ENCODE measurements around the gene FHL2. TPM values are rescaled to one million over a fixed set of nuclear protein-coding genes. Genes with fewer than 3 reads are reported as not detected.

Gene FHL2
- total RNA-seq, 1 experiment from 2014 or later: 13.9 TPM

DNA sequence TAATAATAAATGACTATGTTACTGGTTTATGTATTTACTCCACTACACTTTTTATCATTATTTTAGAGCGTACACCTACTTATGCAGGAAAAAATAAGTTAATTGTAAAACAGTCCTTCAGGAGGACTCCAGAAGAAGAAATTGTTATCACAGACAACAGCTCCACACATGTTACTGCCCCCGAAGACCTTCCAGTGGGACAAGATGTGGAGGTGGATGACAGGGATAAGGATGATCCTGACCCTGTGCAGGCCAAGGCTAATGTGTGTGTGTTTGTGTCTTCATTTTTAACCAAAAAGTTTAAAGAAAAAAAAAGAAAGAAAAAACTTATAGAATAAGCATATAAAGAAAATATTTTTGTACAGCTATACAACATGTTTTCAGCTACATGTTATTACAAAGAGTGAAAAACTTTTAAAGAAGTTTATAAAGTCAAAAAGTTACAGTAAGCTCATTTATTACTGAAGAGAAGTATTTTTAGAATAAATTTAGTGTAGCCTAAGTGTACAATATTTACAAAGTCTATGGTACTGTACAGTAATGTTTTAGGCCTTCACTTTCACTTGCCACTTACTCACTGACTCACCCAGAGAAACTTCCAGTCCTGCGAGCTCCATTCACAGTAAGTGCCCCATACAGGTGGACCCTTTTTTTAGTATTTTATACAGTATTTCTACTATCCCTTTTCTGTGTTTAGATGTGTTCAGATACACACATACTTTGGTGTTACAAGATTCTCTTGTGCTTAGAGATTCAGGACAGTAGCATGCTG lies 76.8 kb downstream of the FHL2 start:
- no peak for DNase-seq (ENCODE audit: extremely low read depth, low read depth)

DNA sequence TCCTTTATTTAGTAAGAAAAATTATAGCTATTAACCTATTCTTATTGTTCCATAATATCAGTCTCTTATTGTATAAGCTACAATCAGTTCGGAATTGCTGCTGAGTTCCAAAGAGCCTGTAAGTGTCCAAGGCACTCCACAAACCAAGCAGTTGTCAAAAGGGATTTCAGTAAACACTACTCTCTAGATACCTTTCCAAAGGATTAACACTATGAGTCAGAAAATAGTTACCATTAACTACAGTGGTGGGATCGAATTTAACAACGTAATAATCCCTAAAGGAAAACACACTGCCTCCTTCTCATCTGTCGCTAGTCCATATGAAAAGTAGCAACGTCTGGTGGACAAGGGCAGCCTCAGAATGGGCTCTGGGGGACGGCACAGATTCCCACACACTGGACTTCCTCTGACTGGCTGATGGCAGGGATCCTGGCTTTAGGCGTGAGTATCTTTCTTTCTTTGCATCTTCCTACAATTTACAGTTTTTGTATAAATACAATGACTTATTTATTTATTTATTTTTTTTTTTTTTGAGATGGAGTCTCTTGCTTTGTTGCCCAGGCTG lies 78.1 kb downstream of the FHL2 start:
- DNase-seq (ENCODE audit: extremely low read depth, low read depth): no peak

DNA sequence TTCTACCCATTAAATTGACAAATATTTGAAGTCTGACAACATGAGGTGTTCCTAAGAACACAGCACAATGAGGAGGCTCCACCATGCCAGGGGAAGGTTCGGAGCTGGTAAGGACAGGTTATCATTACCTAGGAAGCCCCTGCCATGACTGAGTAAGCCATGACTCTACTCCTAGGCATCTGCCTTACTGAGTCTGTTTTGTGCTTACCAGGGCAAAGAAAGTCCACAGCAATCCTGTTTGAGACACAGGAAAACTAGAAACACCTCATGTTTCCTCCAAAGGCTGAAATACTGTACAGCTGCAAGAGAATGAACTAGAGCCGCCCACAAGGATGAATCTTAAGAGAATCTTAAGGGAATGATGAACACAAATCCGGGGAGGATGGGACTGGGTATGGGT lies 80.9 kb downstream of the FHL2 start:
- DNase-seq (ENCODE audit: extremely low read depth, low read depth): no peak

DNA sequence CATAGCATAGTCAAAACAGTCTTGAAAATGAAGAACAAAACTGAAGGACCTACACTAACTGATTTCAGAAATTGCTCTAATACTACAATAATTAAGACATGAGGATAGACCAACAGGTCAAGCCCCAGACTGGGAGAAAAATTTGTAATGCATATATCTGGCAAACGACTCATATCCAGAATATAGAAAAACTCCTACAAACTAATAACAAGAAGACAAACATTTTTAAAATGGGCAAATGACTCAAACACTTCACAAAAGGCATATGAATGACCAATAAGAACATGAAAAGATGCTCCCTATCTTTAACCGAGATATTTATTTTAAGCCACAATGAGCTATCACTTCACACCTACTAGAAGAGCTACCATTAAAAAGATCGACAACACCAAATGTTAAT lies 83.5 kb downstream of the FHL2 start:
- no peak for DNase-seq (ENCODE audit: extremely low read depth, low read depth)

DNA sequence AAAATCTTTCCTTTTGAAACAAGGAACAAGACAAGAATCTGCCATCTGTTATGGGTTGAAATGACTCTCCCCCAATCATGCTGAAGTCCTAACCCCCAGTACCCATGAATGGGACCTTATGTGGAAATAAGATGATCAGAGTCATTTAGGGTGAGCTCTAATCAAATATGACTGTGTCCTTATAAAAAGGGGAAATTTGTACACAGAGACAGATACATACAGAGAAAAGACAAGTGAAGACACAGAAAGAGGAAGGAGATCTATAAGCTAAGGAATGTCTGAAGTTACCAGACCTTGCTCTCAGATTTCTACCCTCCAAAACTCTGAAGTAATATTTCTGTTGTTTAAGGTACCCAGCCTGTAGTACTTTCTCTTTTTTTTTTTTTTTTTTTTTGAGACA lies 85.0 kb downstream of the FHL2 start:
- no peak for DNase-seq (ENCODE audit: extremely low read depth, low read depth)

Other genes with a start within 250 kb of the FHL2 start
- not detected in 2 replicates for gene GPR45, start 157.3 kb downstream of the FHL2 start, total RNA-seq (2014; rRNA removed; shearing (Covaris generic))
- gene TGFBRAP1, start 69.3 kb downstream of the FHL2 start, total RNA-seq (2014; rRNA removed; shearing (Covaris generic)): 19.4 and 20.0 TPM in 2 replicates
- gene C2orf49, start 61.5 kb downstream of the FHL2 start, total RNA-seq (2014; rRNA removed; shearing (Covaris generic)): 24.0 and 26.0 TPM in 2 replicates